Heart left ventricle (tissue), 16 donors: ENCODE data around the gene RBM33. TPM values are rescaled to one million over a fixed set of nuclear protein-coding genes. Genes with fewer than 3 reads are reported as not detected.

Source experiments
- ATAC-seq, 4 donors: fragments of 200-7000 bp; cut with Tn5 transposase; one replicate each; pipeline ENCODE4 v1.9.1; 2020 to 2022; ENCODE audit warnings: moderate library complexity in 4 of 4, mild to moderate bottlenecking in 3 of 4, moderate number of reproducible peaks in 1 of 4
- DNase-seq, 5 donors: peaks; one replicate each; pipeline ENCODE4 v3.0.0-alpha.2; 2020
- H3K27ac ChIP-seq, 12 donors: fragments of 200-600 bp; sonication (generic) in 4 of 12; one replicate each; pipeline versions ENCODE4 v1.5.0 to v1.8.0; 2016 to 2022; ENCODE audit warnings: mild to moderate bottlenecking in 2 of 12
- H3K27me3 ChIP-seq, 9 donors: fragments of 200-600 bp; sonication (generic) in 2 of 9; one replicate each; pipeline versions ENCODE4 v1.5.1 to v1.8.0; 2016 to 2022; ENCODE audit warnings: mild to moderate bottlenecking in 3 of 9
- H3K36me3 ChIP-seq, 9 donors: fragments of 200-600 bp; sonication (generic) in 2 of 9; one replicate each; pipeline versions ENCODE4 v1.5.0 to v1.8.0; 2018 to 2022; ENCODE audit warnings: mild to moderate bottlenecking in 2 of 9
- H3K4me1 ChIP-seq, 12 donors: fragments of 200-600 bp; sonication (generic) in 4 of 12; one replicate each; pipeline versions ENCODE4 v1.5.0 to v1.8.0; 2016 to 2022; ENCODE audit warnings: mild to moderate bottlenecking in 3 of 12
- H3K4me3 ChIP-seq, 12 donors: fragments of 200-600 bp; sonication (generic) in 4 of 12; one replicate each; pipeline versions ENCODE4 v1.5.0 to v1.8.0; 2017 to 2022; ENCODE audit warnings: mild to moderate bottlenecking in 9 of 12, moderate library complexity in 4 of 12
- H3K9me3 ChIP-seq, 12 donors: fragments of 200-600 bp; sonication (generic) in 4 of 12; one replicate each; pipeline versions ENCODE4 v1.5.0 to v1.8.0; 2016 to 2022; ENCODE audit warnings: mild to moderate bottlenecking in 1 of 12
- POLR2A ChIP-seq, 2 donors: fragments of 450-650 bp; IDR thresholded peaks; one replicate each; pipeline ENCODE4 v1.6.1; 2017; ENCODE audit warnings: antibody characterized with exemption in 2 of 2, mild to moderate bottlenecking in 2 of 2, moderate library complexity in 2 of 2
- WGBS, 4 donors: extraction: QIAGEN DNeasy Blood & Tissue Kit in 2 of 4; methylation state at CpG; one replicate each; pipeline versions ENCODE4 v1.1.5 to v1.1.7; 2013 to 2018; 5-methylcytosine and 5-hydroxymethylcytosine counted together
- intact Hi-C, 10 donors: fragments of 100-400 bp; cut with DNase I; formaldehyde crosslinking; loops; one replicate each; pipeline versions ENCODE4 v1.11.1 to v1.14.2; 2022
- polyA plus RNA-seq, 2 donors: library from polyadenylated mRNA; stranded (reverse); fragments of 200-250 nt; gene quantifications; one replicate each; pipeline ENCODE4 v1.2.3, GENCODE V29; 2013
- total RNA-seq, 9 donors: library from RNA; depleted of rRNA in 2 of 9; stranded (reverse); fragments of >200 nt in 2 of 9; fragmentation: NEBNext Ultra II Directional in 3 of 9; extraction: Animal tissue kit (Norgen Biotek cat#: 25700) in 3 of 9; gene quantifications; one replicate each; pipeline versions ENCODE4 v1.1.0 to v1.2.4, GENCODE V29; 2016 to 2023
- TF ChIP-seq, protein P1 (sequence below), 12 donors: fragments of 200-600 bp; sonication (generic) in 4 of 12; IDR thresholded peaks; one replicate each; pipeline versions ENCODE4 v1.5.0 to v1.8.0; 2018 to 2022; ENCODE audit warnings: antibody characterized with exemption in 12 of 12, mild to moderate bottlenecking in 5 of 12
- donor health status: ischemic (EF 13 %, LVEDD 7.1; RV severe dilation, severe dysfunction).
- donor health status: healthy with polysubstance abuse.
- donor health status: DM: no; HTN: yes; CAD: no.
- donor health status: DM: no; HTN: no; CAD: no.
- donor health status: ischemic (EF 25% LVEDD 6.9; RV normal size, moderate dysfunction).
- donor health status: ischemic (EF 25% LVEDD 5.7; RV mildly dilated, moderate dysfunction).
- donor health status: healthy.
- donor health status: DM: yes; HTN: yes; CAD: no.
- donor health status: ischemic (EF 35%, LVEDD 5.7; RV mildly dilated, moderate dysfunction).
- donor health status: nonischemic (EF 11% LVEDD 7.7; RV severe dilation, severe dysfunction).
- donor health status: DM: yes; HTN: yes; CAD: no.
- donor health status: PGD.
- donor health status: ischemic (EF 29% LVEDD 5.4; RV normal size, mild dysfunction).
- donor health status: nonischemic (EF 23%, LVEDD 6.1; RV moderate dilation, normal function).

RBM33 gene
- total and polyA plus RNA-seq, 11 donors, result 13.1 to 40.8 (median 30.2) TPM

DNA sequence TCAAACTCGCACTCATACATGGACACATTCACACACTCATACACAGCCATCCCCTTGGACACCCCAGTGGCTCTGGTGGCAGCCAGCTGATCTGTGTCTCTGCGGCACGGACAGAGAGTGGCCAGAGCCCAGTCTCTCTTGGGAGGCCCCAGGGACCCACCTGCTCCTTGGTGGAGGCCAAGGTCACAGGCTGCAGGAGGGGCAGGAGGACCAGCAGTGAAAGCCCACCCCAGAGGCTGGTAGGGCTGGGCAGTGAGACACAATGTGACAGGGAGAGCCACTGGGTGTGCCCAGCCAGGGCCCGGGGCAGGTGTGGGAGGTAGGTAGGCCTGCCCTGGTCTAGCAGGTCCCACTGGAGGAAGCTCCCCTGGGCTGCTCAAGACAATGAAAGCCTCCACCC lies 149.3 kb downstream of the RBM33 start:
- intact Hi-C loops, result loop anchor here in 4 of 10 donors (10.0 kb wide), 3 partner anchors 681 to 1031 kb away; no protein-coding TSS in a partner anchor
- no peak for ATAC-seq
- Histone ChIP-seq H3K9me3 (no peaks in the 10 kb centered on the region), H3K36me3 (no peaks in the 10 kb centered on the region), H3K27ac (no peak overlapping the region), H3K27me3 (peaks cover 6 to 33% (median 18%) of the 10 kb centered on the region in 9 donors), H3K4me3 (no peak overlapping the region), H3K4me1 (peaks cover 0 to 9% (median 1%) of the 10 kb centered on the region in 12 donors)
- 72 to 92% (median 80%) methylated on average over 3 to 4 of the region's 4 CpGs for WGBS, 4 donors
- TF ChIP-seq, protein P1, sequence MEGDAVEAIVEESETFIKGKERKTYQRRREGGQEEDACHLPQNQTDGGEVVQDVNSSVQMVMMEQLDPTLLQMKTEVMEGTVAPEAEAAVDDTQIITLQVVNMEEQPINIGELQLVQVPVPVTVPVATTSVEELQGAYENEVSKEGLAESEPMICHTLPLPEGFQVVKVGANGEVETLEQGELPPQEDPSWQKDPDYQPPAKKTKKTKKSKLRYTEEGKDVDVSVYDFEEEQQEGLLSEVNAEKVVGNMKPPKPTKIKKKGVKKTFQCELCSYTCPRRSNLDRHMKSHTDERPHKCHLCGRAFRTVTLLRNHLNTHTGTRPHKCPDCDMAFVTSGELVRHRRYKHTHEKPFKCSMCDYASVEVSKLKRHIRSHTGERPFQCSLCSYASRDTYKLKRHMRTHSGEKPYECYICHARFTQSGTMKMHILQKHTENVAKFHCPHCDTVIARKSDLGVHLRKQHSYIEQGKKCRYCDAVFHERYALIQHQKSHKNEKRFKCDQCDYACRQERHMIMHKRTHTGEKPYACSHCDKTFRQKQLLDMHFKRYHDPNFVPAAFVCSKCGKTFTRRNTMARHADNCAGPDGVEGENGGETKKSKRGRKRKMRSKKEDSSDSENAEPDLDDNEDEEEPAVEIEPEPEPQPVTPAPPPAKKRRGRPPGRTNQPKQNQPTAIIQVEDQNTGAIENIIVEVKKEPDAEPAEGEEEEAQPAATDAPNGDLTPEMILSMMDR (IDR thresholded peaks at IDR 0.05), result no peak
- no peak for TF ChIP-seq POLR2A (IDR thresholded peaks at IDR 0.05)
- DNase-seq, result peak in 1 of 5 donors; percentile 42

DNA sequence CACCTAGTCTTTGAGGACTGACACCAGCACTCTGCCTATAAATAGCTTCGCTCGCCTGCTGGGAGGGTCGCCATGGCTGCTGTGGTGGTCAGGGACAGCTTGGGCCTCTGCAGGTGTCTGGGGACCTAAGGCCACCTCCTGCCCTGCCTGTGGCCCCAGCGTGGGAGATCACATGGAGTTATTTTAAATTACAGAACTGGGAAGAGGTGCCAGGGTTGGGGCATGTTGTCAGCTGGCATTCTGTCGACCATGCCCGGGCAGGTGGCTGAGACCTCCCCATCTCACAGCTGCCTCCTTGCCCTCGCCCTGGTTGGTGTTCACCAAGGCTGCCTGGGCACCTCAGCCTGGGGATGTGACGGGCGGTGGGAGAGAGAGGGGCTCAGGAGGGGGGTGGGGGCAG lies 149.7 kb downstream of the RBM33 start:
- 59 to 85% (median 70%) methylated on average over 9 of the region's 9 CpGs for WGBS, 4 donors
- Histone ChIP-seq H3K4me1 (peaks cover 0 to 9% (median 2%) of the 10 kb centered on the region in 12 donors), H3K9me3 (no peaks in the 10 kb centered on the region), H3K36me3 (no peaks in the 10 kb centered on the region), H3K27ac (no peak overlapping the region), H3K27me3 (peaks cover 6 to 38% (median 19%) of the 10 kb centered on the region in 9 donors), H3K4me3 (no peak overlapping the region)
- ATAC-seq (no peak), DNase-seq (peak in 1 of 5 donors; percentile 51)
- TF ChIP-seq, protein P1 (IDR thresholded peaks at IDR 0.05), result no peak
- intact Hi-C loops, result loop anchor here in 4 of 10 donors (10.0 kb wide), 3 partner anchors 681 to 1031 kb away; no protein-coding TSS in a partner anchor

DNA sequence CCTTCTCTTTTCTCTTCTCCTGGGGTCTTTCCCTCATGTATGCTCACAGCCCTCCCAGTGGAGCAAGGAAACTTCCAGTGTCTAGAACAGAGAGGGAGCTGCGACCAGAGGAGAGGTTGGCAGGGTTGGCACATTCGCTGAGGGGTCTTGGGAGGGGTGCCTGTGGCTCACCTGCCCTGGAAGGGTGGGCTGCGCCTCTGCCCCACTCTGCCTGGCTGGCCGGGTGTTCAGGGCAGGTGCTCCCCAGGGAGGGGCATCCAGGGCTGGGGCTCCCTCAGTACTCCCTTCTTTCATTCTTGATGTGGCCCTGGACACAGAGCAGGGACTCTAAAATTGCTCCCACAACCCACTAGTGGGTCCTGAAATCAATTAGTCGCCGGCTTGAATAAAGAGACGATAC lies 150.9 kb downstream of the RBM33 start:
- DNase-seq (peak in 1 of 5 donors; percentile 35), ATAC-seq (no peak)
- Histone ChIP-seq H3K9me3 (no peaks in the 10 kb centered on the region), H3K27me3 (peaks cover 8 to 50% (median 26%) of the 10 kb centered on the region in 9 donors), H3K36me3 (no peaks in the 10 kb centered on the region), H3K4me3 (no peak overlapping the region), H3K4me1 (peaks cover 0 to 9% (median 4%) of the 10 kb centered on the region in 12 donors), H3K27ac (no peak overlapping the region)
- TF ChIP-seq, protein P1 (IDR thresholded peaks at IDR 0.05), result no peak
- TF ChIP-seq POLR2A (IDR thresholded peaks at IDR 0.05), result no peak
- WGBS, 4 donors, result 81 to 90% (median 87%) methylated on average over 7 of the region's 7 CpGs
- intact Hi-C loops, result loop anchor here in 9 of 10 donors (5.0 to 10.0 kb wide), 8 partner anchors 677 to 1152 kb away; partner anchors contain the start of gene NOM1 (in 1 of the 9)

DNA sequence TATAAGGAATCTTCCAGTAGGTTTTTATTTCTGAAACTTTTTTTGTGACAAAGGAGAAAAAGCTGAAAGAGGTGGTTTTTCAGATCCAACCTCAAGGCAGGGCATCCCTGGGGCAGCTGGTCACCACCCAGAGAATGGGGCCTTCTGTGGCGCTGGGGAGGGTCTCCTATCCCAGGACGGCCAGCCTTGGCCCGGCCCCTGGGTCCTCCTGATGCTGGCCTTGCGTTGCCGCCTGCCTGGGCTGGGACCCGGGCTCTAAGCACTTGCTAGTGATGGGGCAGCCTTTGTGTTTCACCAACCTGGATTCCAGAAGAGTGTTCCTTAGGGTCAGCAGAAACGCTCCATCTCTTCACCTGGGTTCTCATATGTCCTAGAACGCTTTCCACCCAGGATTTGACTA lies 151.5 kb downstream of the RBM33 start:
- TF ChIP-seq, protein P1 (IDR thresholded peaks at IDR 0.05), result no peak
- TF ChIP-seq POLR2A (IDR thresholded peaks at IDR 0.05), result no peak
- Histone ChIP-seq H3K36me3 (no peaks in the 10 kb centered on the region), H3K4me1 (peaks cover 0 to 9% (median 4%) of the 10 kb centered on the region in 12 donors), H3K4me3 (no peak overlapping the region), H3K27me3 (peaks cover 9 to 55% (median 30%) of the 10 kb centered on the region in 9 donors), H3K9me3 (no peaks in the 10 kb centered on the region), H3K27ac (no peak overlapping the region)
- peak in 1 of 5 donors; percentile 37 for DNase-seq
- intact Hi-C loops, result loop anchor here in 9 of 10 donors (2.0 to 10.0 kb wide), 9 partner anchors 676 to 1151 kb away; partner anchors contain the start of gene NOM1 (in 1 of the 9)
- 73 to 80% (median 78%) methylated on average over 8 of the region's 8 CpGs for WGBS, 4 donors
- no peak for ATAC-seq
